Activated naive CD4-positive, alpha-beta T cell treated with anti-CD3 and anti-CD28 coated beads, Interleukin-2, amount 50 U/mL, for 24 hours (primary cell): ENCODE results near the gene RAB6B.

Experiments used
- H3K27ac Mint-ChIP-seq: one replicate; pipeline ENCODE4 v1.8.0; 2021; ENCODE audit warnings: mild to moderate bottlenecking, mixed read lengths
- H3K27me3 Mint-ChIP-seq: one replicate; pipeline ENCODE4 v1.8.0; 2021; ENCODE audit warnings: mixed read lengths
- H3K36me3 Mint-ChIP-seq: one replicate; pipeline ENCODE4 v1.8.0; 2021; ENCODE audit warnings: mixed read lengths
- H3K4me1 Mint-ChIP-seq: one replicate; pipeline ENCODE4 v1.8.0; 2021; ENCODE audit warnings: mixed read lengths
- H3K4me3 Mint-ChIP-seq: one replicate; pipeline ENCODE4 v1.8.0; 2021; ENCODE audit warnings: mild to moderate bottlenecking, mixed read lengths
- H3K9me3 Mint-ChIP-seq: one replicate; pipeline ENCODE4 v1.8.0; 2021; ENCODE audit warnings: mixed read lengths

RAB6B gene

DNA sequence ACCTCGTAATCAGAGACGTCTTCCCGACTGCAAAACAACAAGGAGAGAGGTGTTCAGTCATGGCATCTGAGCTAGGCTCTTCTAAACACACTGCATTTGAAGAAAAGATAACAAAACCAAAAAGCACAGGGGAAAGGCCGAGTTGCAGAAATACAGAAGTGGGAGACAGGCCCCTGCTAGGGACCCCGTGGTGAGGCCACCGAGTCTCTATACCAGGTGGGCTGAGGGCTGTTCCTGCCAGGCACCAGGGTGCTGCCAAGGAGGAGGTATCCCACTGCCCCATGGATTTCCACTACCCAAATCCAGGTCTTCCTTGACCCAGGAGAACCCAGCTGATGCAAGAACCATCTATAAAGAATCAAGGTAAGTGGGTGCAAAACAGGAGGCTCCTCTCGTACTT lies 31.1 kb downstream of the RAB6B start:
- Mint-ChIP-seq H3K4me1 (no peaks in the 10 kb centered on the region), H3K36me3 (no peaks in the 10 kb centered on the region), H3K4me3 (no peak overlapping the region), H3K27ac (no peak overlapping the region), H3K9me3 (no peaks in the 10 kb centered on the region), H3K27me3 (peaks cover 4% of the 10 kb centered on the region)

DNA sequence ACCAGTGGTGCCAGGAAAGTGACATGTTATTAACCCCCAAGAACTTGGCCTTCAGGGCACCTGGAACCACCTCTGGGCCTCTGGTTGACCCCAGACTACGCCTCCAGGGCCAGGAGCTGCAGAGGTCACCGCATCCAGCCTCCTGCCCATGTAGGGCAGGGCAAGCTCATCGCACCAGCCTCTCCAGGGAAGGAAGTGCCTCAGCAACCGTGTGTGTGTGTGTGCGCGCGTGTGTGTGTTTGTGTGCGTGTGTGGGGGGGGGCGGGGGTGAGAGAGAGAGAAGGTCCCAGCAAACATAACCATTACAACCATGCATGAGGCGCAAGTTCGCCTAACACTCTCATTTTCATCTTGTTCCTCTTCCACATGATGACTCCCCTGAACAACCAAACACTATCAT lies 31.8 kb downstream of the RAB6B start:
- no peak overlapping the region for H3K4me3 Mint-ChIP-seq
- H3K9me3 Mint-ChIP-seq = no peaks in the 10 kb centered on the region
- no peaks in the 10 kb centered on the region for H3K4me1 Mint-ChIP-seq
- H3K27me3 Mint-ChIP-seq = peaks cover 4% of the 10 kb centered on the region
- no peak overlapping the region for H3K27ac Mint-ChIP-seq
- H3K36me3 Mint-ChIP-seq = no peaks in the 10 kb centered on the region

DNA sequence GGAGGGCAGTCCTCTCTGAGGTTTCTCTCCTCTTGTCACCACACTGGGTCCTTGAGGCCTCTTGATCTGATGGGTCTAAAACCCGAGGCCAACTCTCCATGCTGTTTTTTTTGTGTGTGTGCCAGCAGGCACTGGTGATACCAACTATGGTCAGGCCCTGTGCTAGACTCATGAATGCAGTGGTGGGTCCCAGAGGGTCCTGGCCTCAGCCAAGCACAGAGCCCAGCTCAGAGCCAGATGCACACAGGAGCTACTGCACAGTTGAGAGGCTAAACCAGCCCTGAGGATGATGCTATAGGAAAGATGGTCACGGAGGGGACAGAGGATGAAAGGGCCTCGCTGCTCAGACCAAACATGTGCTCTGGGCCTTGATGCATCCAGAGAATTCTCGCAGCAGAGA lies 33.5 kb downstream of the RAB6B start:
- H3K27ac Mint-ChIP-seq = no peak overlapping the region

DNA sequence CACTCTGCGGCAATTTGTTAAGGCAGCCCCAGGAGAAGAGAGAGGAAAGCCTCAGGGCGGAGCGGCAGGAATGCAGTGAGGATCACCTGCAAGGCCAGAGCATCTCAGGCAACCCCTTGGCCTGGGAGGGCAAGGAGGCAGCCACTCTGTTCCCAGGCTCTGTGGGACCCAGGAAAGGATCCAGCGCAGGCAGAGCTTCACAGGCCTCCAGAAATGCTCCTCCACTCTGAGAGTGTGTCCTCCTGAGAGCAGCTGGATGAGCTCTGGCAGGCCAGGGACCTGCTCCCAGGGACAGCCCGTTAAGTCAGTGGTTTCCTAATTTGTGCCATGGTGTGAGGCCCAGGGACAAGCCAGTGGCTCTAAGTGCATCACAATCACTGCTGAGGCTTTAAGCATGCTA lies 35.2 kb downstream of the RAB6B start:
- Mint-ChIP-seq H3K27me3 (no peaks in the 10 kb centered on the region), H3K27ac (no peak overlapping the region), H3K9me3 (no peaks in the 10 kb centered on the region), H3K36me3 (no peaks in the 10 kb centered on the region), H3K4me1 (no peaks in the 10 kb centered on the region), H3K4me3 (no peak overlapping the region)

More for the DNA sequence above, 33.5 kb downstream of the RAB6B start:
- no peaks in the 10 kb centered on the region for H3K36me3 Mint-ChIP-seq
- H3K27me3 Mint-ChIP-seq = no peaks in the 10 kb centered on the region
- H3K9me3 Mint-ChIP-seq = no peaks in the 10 kb centered on the region
- no peaks in the 10 kb centered on the region for H3K4me1 Mint-ChIP-seq
- no peak overlapping the region for H3K4me3 Mint-ChIP-seq

DNA sequence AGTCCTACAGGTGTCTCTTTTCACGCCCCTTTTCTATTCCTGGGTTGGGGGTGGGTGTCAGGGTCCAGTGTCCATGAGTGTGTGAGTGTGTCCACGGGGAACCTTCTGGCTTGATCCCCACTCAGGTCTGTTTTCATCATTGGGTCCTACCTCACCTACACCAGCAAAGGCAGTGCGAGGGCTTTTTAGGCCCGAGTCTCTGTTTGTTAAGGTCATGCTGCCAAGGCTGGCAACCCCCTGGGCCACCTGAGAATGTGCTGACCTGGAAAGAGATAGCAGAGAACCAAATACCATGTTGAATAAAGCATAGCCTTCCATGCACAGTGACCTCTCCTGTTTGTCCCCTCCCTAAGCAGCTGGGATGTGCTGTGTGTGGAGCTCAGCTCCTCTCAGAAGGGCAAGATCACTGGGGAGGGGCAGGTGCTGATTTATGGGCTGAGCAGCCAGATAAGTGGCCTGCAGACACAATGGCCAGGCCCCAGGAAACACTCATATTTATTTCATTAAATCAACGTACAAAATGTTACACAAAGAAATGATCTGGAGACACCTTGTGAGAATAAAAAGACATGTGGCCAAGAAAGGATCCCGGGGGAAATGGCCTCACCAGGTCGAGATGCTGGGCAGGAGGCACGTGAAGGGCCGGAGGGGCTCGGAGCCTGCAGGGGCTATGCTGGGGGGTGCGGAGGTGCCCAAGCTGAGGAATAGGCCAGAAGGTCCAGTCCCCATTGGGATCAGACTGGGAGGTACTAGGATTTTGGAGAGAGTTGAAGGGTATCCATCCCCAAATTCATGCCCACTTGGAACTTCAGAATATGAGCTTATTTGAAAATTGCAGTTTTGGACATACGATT lies 36.1 kb downstream of the RAB6B start:
- Mint-ChIP-seq H3K4me1 (no peaks in the 10 kb centered on the region), H3K27ac (no peak overlapping the region), H3K9me3 (no peaks in the 10 kb centered on the region), H3K4me3 (no peak overlapping the region), H3K27me3 (no peaks in the 10 kb centered on the region), H3K36me3 (no peaks in the 10 kb centered on the region)

DNA sequence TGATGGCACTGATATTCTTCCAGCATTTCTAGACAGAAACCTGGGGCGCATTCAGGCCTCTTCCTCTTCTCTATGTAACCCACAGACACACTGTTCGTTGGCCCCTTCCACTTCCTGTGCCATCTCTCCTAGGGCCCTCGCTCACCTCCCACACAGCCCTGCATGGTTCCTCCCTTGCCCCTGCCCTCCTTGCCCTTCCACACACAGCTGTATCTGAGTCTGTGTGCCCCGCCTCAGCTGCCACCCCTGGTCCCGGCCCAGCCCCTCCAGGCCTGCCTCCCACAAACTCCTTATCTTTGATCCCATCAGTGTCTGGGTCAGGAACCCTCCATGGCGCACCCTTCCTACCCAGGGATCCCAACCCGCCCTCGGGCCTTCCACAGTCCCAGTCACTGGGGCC lies 37.9 kb downstream of the RAB6B start:
- Mint-ChIP-seq H3K4me3 (no peak overlapping the region), H3K27ac (no peak overlapping the region), H3K27me3 (no peaks in the 10 kb centered on the region), H3K36me3 (no peaks in the 10 kb centered on the region), H3K4me1 (no peaks in the 10 kb centered on the region), H3K9me3 (no peaks in the 10 kb centered on the region)

DNA sequence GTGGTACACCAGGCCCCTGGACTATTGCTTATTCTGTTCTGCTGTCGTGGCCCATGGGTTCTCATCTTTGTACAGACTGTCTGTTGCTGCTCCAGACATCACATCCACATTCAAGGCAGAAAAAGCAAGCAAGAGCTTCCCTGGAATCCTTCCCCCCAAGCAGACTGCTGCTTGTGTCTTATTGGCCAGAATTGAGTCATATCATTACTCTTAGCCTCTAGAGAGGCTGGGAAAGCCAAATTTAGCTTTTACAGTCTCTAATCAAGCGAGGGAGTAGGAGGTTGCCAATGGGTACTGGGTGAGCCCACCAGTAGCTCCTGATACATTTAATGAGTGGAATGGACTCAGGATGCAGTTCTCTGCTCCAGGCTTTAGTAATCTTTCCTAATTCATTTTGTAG lies 39.4 kb downstream of the RAB6B start:
- Mint-ChIP-seq H3K9me3 (no peaks in the 10 kb centered on the region), H3K27ac (no peak overlapping the region), H3K27me3 (no peaks in the 10 kb centered on the region), H3K36me3 (no peaks in the 10 kb centered on the region), H3K4me3 (no peak overlapping the region), H3K4me1 (no peaks in the 10 kb centered on the region)

DNA sequence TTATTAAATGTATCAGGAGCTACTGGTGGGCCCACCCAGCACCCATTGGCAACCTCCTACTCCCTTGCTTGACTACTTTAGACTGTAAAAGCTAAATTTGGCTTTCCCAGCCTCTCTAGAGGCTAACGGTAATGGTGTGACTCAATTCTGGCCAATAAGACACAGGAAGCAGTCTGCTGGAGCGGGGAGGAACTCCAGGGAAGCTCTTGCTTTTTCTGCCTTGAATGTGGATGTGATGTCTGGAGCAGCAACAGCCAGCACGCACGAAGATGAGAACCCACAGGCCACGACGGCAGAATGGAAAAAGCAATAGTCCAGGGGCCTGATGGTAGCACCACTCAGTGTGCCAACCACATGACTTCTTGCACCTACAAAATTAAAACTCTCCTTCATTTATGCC lies 39.9 kb downstream of the RAB6B start:
- H3K9me3 Mint-ChIP-seq = no peaks in the 10 kb centered on the region
- H3K27ac Mint-ChIP-seq = no peak overlapping the region
- no peaks in the 10 kb centered on the region for H3K27me3 Mint-ChIP-seq
- no peaks in the 10 kb centered on the region for H3K36me3 Mint-ChIP-seq
- no peak overlapping the region for H3K4me3 Mint-ChIP-seq
- H3K4me1 Mint-ChIP-seq = no peaks in the 10 kb centered on the region

DNA sequence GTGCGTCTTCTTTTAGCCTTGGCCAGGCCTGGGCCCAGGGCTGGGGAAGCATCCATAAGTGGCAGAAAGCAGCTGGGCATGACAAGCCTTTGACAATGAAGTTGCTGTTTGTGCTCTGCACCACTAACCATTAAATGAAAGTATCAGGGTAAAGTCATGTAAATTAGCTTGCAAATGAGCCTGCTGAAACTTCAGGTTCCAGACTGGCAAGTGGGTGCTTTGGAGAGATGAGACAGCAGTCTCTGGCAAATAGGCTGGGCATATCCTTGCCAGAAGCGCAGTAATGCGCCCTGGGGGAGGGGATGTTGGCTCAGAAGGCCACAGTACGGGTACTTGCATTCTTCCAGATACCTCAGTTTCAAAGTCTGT lies 40.7 kb downstream of the RAB6B start:
- H3K4me3 Mint-ChIP-seq = no peak overlapping the region
- H3K9me3 Mint-ChIP-seq = no peaks in the 10 kb centered on the region
- no peak overlapping the region for H3K27ac Mint-ChIP-seq
- no peaks in the 10 kb centered on the region for H3K4me1 Mint-ChIP-seq
- H3K27me3 Mint-ChIP-seq = no peaks in the 10 kb centered on the region
- no peaks in the 10 kb centered on the region for H3K36me3 Mint-ChIP-seq

DNA sequence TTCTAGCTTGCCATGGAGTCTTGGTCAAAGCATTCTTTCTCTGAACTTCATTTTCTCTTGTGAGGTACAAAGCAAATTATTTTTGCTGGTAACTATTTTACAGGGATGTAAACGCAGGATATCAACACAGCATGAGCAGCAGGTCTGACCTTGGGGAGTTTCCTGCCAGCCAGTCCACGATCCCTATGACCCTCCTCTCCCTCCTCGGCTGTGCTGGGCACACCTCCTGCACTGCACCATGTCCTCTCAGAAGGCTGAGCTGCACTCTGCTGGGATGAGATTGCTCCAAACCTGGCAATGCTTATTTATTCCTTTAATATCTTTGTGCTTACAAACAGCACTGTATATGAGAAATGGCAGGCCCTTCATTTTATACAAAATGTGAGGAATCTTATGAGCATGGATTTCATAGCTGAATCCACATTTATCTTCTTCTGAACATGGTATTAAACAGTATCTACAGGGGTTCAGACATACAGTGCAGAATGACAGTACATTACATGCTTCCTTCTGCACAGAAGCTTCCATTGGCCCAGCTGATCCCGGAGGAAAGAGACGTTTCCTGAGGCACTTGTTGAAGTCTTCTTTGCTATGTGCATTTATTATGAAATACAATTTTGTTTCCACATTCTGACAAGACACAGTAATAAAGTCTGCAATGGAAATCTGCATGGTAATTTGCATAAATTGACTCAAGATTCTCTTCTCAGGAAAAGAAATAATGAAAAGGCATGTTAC lies 41.2 kb downstream of the RAB6B start:
- no peaks in the 10 kb centered on the region for H3K36me3 Mint-ChIP-seq
- H3K4me3 Mint-ChIP-seq = no peak overlapping the region
- H3K4me1 Mint-ChIP-seq = no peaks in the 10 kb centered on the region
- no peaks in the 10 kb centered on the region for H3K9me3 Mint-ChIP-seq
- H3K27ac Mint-ChIP-seq = no peak overlapping the region
- no peaks in the 10 kb centered on the region for H3K27me3 Mint-ChIP-seq

DNA sequence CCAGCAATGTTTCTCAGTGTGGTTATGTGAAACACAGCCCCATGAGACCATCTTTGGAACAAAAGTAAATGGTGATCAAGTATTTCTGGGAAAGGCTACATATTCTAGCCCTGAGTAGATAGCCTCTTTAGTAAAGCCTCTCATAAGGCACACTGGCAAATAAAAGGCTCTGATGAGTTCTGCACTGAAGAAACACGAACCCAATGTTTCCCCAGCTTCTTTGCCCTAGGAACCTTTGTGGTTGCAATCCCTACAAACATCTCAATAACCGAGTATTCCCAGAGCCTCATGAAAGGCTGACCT lies 41.8 kb downstream of the RAB6B start:
- Mint-ChIP-seq H3K4me1 (no peaks in the 10 kb centered on the region), H3K27ac (no peak overlapping the region), H3K27me3 (no peaks in the 10 kb centered on the region), H3K4me3 (no peak overlapping the region), H3K36me3 (no peaks in the 10 kb centered on the region), H3K9me3 (no peaks in the 10 kb centered on the region)

DNA sequence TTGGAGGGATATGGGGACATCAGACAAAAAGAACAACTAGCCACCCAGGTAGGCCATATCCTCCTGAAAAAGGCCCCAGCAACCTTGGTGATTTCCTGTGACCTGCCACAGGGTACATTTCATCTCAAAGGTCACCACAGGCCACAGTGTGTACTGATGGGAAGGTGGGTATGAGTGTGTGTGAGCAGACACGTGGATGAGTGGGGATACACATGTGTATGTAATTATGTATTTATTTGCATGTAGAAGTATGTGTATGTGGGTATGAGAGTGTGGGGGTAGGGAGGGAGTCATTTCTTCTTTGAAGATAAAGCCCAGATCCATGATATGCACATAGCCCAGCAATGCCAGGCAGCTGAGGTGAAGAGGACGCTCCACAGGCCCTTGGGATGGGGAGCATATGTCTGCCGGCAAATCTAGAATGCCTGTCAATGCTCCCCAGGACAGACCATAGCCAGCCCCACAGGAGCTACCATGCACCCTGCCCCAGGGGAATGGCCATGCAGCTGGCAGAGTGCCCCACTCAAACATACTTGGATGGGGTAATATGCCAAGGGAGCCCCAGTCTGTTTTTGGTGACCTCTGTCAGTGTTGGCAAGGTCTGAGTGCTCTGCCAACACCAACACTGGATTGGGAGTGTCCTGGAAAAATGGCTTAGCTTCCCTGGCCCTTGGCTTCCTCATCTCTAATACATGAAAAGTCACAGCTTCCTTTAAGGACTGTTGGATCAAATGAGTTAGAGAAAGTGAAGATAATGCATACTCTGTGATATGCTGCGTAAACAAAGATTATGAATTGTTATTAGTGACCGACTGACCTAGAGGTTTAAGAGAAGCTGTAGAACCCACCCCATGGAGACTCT lies 42.4 kb downstream of the RAB6B start:
- Mint-ChIP-seq H3K36me3 (no peaks in the 10 kb centered on the region), H3K4me1 (no peaks in the 10 kb centered on the region), H3K4me3 (no peak overlapping the region), H3K27me3 (no peaks in the 10 kb centered on the region), H3K9me3 (no peaks in the 10 kb centered on the region), H3K27ac (no peak overlapping the region)

DNA sequence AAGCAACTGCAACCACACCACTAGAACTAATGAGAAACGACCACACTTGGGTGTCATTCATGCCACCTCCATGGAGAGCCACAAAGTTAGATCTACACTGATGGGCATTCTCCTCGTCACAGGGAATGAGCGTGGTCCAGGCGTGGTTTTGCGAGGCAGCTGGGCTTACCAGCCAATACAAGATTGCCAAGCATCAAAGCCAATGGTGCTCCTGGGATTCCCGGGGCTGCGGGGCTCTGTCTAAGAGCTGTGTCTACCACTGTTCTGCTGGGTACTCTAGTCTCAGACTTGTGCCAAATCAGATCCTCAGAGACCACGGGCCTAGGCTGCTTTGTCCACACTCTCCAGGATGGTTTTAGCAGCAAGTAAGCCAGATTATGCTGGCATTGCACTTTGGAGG lies 43.8 kb downstream of the RAB6B start:
- H3K4me3 Mint-ChIP-seq = no peak overlapping the region
- no peaks in the 10 kb centered on the region for H3K27me3 Mint-ChIP-seq
- no peaks in the 10 kb centered on the region for H3K9me3 Mint-ChIP-seq
- no peak overlapping the region for H3K27ac Mint-ChIP-seq
- no peaks in the 10 kb centered on the region for H3K4me1 Mint-ChIP-seq
- no peaks in the 10 kb centered on the region for H3K36me3 Mint-ChIP-seq

DNA sequence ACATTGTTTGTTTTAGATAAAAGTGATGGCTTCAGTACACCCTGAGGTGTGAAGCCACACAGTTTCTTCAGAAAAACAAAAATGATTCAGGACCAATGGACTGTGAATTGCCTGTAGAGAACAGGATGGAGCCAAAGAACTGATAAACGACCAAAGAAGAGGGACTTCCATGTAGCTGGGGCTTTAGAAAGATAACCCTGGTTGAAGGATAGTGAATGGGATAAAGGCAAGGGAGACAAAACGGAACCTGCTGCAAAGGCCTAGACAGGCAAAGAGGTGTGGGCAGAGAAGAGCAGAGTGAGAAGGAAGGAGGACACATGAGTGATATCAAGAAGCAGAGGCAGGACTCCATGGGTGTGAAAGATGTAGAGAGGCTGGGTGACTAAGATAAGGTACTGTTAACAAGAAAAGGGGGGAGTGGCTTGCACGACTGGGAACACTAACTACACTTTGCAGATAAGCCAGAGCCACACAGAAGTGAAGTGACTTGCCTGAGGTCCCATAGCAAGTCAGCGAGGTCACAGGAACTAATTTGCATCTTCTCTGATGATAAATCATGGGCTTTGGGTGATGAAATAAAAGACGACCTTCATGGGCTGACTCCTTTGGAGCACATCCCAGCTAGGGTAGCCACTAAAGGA lies 44.3 kb downstream of the RAB6B start:
- Mint-ChIP-seq H3K9me3 (no peaks in the 10 kb centered on the region), H3K27me3 (no peaks in the 10 kb centered on the region), H3K4me3 (no peak overlapping the region), H3K36me3 (no peaks in the 10 kb centered on the region), H3K4me1 (no peaks in the 10 kb centered on the region), H3K27ac (peak overlapping the region; percentile 66)

DNA sequence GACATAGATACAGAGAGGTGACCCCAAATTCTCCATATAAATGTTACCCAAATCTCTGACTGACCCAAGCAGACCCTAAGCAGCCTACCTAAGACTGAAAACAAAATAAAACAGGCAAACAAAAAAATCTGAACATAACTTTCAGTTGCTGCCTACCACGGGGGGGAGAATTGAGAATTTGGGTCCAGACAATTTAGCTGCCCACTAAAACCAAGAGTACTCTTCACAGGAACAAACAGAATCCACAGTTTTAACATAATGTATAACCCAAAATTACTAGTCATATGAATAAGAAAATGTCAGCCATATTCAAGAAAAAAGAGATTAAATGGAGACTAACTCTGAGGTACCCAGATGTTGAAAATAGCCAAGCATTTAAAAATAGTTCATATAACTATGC lies 45.6 kb downstream of the RAB6B start:
- Mint-ChIP-seq H3K4me1 (no peaks in the 10 kb centered on the region), H3K4me3 (no peak overlapping the region), H3K27ac (no peak overlapping the region), H3K27me3 (no peaks in the 10 kb centered on the region), H3K36me3 (no peaks in the 10 kb centered on the region), H3K9me3 (no peaks in the 10 kb centered on the region)

DNA sequence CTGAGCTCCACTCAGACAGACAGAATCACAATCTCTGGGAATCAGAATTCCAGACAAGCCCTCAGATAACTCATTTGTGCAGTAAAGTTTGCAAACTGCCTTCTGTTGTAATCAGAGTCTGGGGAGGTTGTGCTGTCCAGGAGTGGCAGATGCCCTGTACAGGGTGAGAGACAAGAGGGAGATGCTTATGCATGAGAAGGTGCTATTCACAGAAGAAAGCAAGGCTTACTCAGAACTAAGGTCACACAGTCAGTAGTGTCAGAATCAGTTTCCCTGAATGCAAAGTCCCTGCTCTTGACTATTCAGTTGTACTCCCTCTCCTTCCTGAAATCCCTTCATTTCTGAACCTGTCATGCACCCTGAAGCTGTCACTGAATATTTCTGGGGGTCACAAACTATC lies 46.3 kb downstream of the RAB6B start:
- Mint-ChIP-seq H3K27ac (no peak overlapping the region), H3K27me3 (no peaks in the 10 kb centered on the region), H3K4me3 (no peak overlapping the region), H3K36me3 (no peaks in the 10 kb centered on the region), H3K9me3 (no peaks in the 10 kb centered on the region), H3K4me1 (no peaks in the 10 kb centered on the region)
